ENCODE data around the gene CDCA5. TPM values are rescaled to one million over a fixed set of nuclear protein-coding genes. Genes with fewer than 3 reads are reported as not detected.

The CDCA5 gene
- total RNA-seq, 2 donors from 2014 or later: 2.3 TPM; not detected in 1

DNA sequence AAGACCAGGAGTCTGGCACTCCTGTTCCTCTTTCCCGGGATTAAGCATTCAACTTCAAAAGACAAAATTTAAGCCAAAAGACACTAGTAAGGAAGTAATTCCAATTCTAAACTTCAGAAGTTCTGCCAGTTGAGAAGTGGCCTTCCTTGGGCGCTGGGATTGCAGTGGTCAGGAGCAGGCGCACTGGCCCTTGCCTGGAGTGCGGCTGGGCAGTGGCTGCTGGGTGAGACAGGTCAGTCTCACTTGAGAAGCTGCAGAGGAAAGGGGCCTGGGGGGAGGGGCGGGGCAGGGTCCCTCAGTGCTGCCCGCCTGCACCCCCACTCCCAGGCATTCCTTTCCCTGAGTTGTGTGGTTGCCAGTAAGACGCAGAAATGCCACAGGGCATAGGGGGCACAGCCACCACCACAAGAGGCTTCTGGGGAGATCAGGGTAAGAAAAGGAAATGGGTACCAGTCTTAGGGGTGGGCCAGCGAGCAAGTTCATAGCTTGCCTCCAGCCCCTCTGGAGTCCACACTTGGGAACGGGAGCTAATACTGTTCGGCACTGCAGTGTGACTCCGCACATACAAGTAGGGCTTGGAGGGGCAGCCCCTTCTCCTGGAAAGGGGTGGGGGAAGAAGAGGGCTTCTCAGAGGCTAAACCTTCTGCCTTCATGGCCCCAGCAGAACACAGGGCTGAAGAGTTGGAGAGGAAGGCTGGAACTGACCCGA, 43.8 kb upstream of the CDCA5 start:
- H3K27ac ChIP-seq: no peak overlapping the region
- H3K4me3 ChIP-seq: no peak overlapping the region
- ATAC-seq (no peak), DNase-seq (no peak)
- intact Hi-C loops (cut with DNase I): no loop called here
- H3K36me3 ChIP-seq (replicated peaks in 1 of 2; ENCODE audit: insufficient read depth in 1 of 2, low read depth in 2 of 2): peaks cover 30 to 57% of the 10 kb centered on the region in 2 donors
- H3K4me1 ChIP-seq: peaks cover 36% of the 10 kb centered on the region
- TF ChIP-seq POLR2A (IDR thresholded peaks at IDR 0.05): no peak
- no peak for TF ChIP-seq CTCF (IDR thresholded peaks at IDR 0.05)
- no peaks in the 10 kb centered on the region for H3K9me3 ChIP-seq
- 82 to 85% methylated on average over 7 to 12 of the region's 12 CpGs for WGBS, 2 donors
- H3K27me3 ChIP-seq: no peaks in the 10 kb centered on the region

DNA sequence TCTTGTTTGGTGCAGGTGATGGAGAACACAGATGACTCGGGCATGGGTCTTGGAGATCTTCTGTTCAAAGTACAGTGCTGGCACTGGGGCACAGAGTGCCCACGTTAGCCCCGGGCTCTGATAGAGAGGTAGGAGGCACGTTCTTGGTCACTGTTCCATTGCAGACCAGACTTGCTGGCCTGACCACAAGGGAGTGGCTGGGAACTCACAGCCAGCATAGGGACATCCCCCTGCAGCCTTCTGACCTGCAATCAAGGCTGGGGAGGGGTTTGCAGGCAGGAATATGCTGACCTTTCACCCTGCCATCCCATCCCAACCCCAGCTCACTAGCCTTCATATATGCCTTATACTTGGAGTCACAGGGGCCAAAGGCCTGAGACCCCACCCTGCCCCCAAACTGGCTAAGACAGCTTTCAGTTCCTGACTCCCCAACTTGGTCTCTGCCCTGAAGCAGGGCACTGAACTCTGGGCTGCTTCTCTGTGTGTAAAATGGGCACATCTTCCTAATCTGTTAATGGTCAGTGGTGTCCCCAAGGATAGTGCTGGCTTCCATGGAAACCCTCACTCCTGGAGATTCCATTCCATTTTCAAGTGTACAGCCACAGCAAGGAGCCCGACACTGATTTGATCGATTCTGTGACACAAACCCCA, 42.9 kb upstream of the CDCA5 start:
- H3K4me3 ChIP-seq: no peak overlapping the region
- no peak for DNase-seq
- H3K9me3 ChIP-seq: no peaks in the 10 kb centered on the region
- 57 to 83% methylated on average over 2 to 6 of the region's 6 CpGs for WGBS, 2 donors
- peaks cover 30 to 50% of the 10 kb centered on the region in 2 donors for H3K36me3 ChIP-seq (replicated peaks in 1 of 2; ENCODE audit: insufficient read depth in 1 of 2, low read depth in 2 of 2)
- ATAC-seq: no peak
- peaks cover 31% of the 10 kb centered on the region for H3K4me1 ChIP-seq
- H3K27me3 ChIP-seq: no peaks in the 10 kb centered on the region
- H3K27ac ChIP-seq: no peak overlapping the region
- intact Hi-C loops (cut with DNase I): no loop called here
- TF ChIP-seq CTCF (IDR thresholded peaks at IDR 0.05) (no peak), POLR2A (IDR thresholded peaks at IDR 0.05) (peak in 1 of 3 donors; percentile 11)

- intact Hi-C loops (cut with DNase I): no loop called here
- ATAC-seq (no peak), DNase-seq (no peak)
- no peak for TF ChIP-seq CTCF (IDR thresholded peaks at IDR 0.05)
- TF ChIP-seq POLR2A (IDR thresholded peaks at IDR 0.05): no peak
- peaks cover 26 to 40% of the 10 kb centered on the region in 2 donors for H3K36me3 ChIP-seq (replicated peaks in 1 of 2; ENCODE audit: insufficient read depth in 1 of 2, low read depth in 2 of 2)
- 78 to 81% methylated on average over 10 to 12 of the region's 12 CpGs for WGBS, 2 donors
- H3K27ac ChIP-seq: peak overlapping the region in 1 of 4 donors; percentile 6
- no peaks in the 10 kb centered on the region for H3K9me3 ChIP-seq
- H3K27me3 ChIP-seq: no peaks in the 10 kb centered on the region
- no peak overlapping the region for H3K4me3 ChIP-seq
- H3K4me1 ChIP-seq: peaks cover 30% of the 10 kb centered on the region
Measured at GRCh38 chr11:65125197-65126056, 41.6 kb upstream of the CDCA5 start.

- peak overlapping the region in 1 of 4 donors; percentile 6 for H3K27ac ChIP-seq
- peaks cover 18 to 34% of the 10 kb centered on the region in 2 donors for H3K36me3 ChIP-seq (replicated peaks in 1 of 2; ENCODE audit: insufficient read depth in 1 of 2, low read depth in 2 of 2)
- ATAC-seq (no peak), DNase-seq (peak in 1 of 4 donors; percentile 9)
- H3K4me3 ChIP-seq: no peak overlapping the region
- H3K27me3 ChIP-seq: no peaks in the 10 kb centered on the region
- no peaks in the 10 kb centered on the region for H3K9me3 ChIP-seq
- no peak for TF ChIP-seq CTCF (IDR thresholded peaks at IDR 0.05)
- TF ChIP-seq POLR2A (IDR thresholded peaks at IDR 0.05): no peak
- intact Hi-C loops (cut with DNase I): no loop called here
- WGBS, 2 donors: 84 to 87% methylated on average over 5 of the region's 5 CpGs
- H3K4me1 ChIP-seq: peaks cover 33% of the 10 kb centered on the region
Measured at GRCh38 chr11:65124480-65125196, 40.8 kb upstream of the CDCA5 start.
